Natural killer cell (primary cell): Measurements from ENCODE around the gene ARL4C. TPM values are rescaled to one million over a fixed set of nuclear protein-coding genes. Genes with fewer than 3 reads are reported as not detected.

ENCODE experiments used
- ATAC-seq, 3 donors: fragments of 150-1000 bp in 2 of 3; fragments of 200-7000 bp in 1 of 3; cut with Tn5 transposase; 1 replicate in 1 of 3; 2 replicates in 2 of 3; pipeline ENCODE4 v1.10.0; 2021; ENCODE audit warnings: mild to moderate bottlenecking in 2 of 3, moderate library complexity in 2 of 3
- DNase-seq, 2 donors: peaks; one replicate each; pipeline versions ENCODE4 v3.0.0 to v3.0.0-alpha.2; 2013 to 2021; ENCODE audit warnings: mixed read lengths in 1 of 2
- H3K27ac ChIP-seq: one replicate; pipeline ENCODE4 v1.5.1; 2013; ENCODE audit warnings: mild to moderate bottlenecking, low read length
- H3K27me3 ChIP-seq: one replicate; pipeline ENCODE4 v1.6.1; 2013; ENCODE audit warnings: low read length; ENCODE audit not compliant: control insufficient read depth, insufficient read depth
- H3K36me3 ChIP-seq: one replicate; pipeline ENCODE4 v1.6.1; 2013; ENCODE audit warnings: low read length; ENCODE audit not compliant: control insufficient read depth, insufficient read depth
- H3K4me1 ChIP-seq: one replicate; pipeline ENCODE4 v1.6.1; 2013; ENCODE audit warnings: low read length; ENCODE audit not compliant: control insufficient read depth, insufficient read depth
- H3K4me3 ChIP-seq: one replicate; pipeline ENCODE4 v1.5.1; 2013; ENCODE audit warnings: low read length
- H3K9me3 ChIP-seq: one replicate; pipeline ENCODE4 v1.6.1; 2013; ENCODE audit warnings: low read length; ENCODE audit not compliant: control insufficient read depth, insufficient read depth
- H3K27ac Mint-ChIP-seq, 2 donors: one replicate each; pipeline ENCODE4 v1.8.0; 2022; ENCODE audit warnings: mild to moderate bottlenecking in 2 of 2, mixed read lengths in 2 of 2, moderate library complexity in 1 of 2
- H3K27me3 Mint-ChIP-seq, 2 donors: one replicate each; pipeline ENCODE4 v1.8.0; 2022; ENCODE audit warnings: low read depth in 2 of 2, mixed read lengths in 2 of 2
- H3K36me3 Mint-ChIP-seq: one replicate; pipeline ENCODE4 v1.8.0; 2022; ENCODE audit warnings: mixed read lengths
- H3K4me1 Mint-ChIP-seq, 2 donors: one replicate each; pipeline ENCODE4 v1.8.0; 2022; ENCODE audit warnings: mixed read lengths in 2 of 2
- H3K4me3 Mint-ChIP-seq: one replicate; pipeline ENCODE4 v1.8.0; 2022; ENCODE audit warnings: mild to moderate bottlenecking, moderate library complexity, mixed read lengths
- H3K9me3 Mint-ChIP-seq, 2 donors: one replicate each; pipeline ENCODE4 v1.8.0; 2022; ENCODE audit warnings: mixed read lengths in 2 of 2
- CTCF ChIP-seq: fragments of 200-600 bp; IDR thresholded peaks from one replicate; pipeline ENCODE4 v1.8.0; 2022; ENCODE audit warnings: antibody characterized with exemption
- WGBS: methylation state at CpG from one replicate; pipeline ENCODE4 v1.1.7; 2013; ENCODE audit warnings: missing lambda C conversion rate; ENCODE audit not compliant: insufficient coverage; 5-methylcytosine and 5-hydroxymethylcytosine counted together
- intact Hi-C: fragments of 100-400 bp; cut with micrococcal nuclease; formaldehyde crosslinking; loops from one replicate; pipeline ENCODE4 v1.14.2; 2022
- total RNA-seq, 4 donors: library from RNA; stranded (reverse); fragments of 120-200 nt in 1 of 4; gene quantifications; one replicate each; pipeline versions ENCODE4 v1.2.3 to v1.2.4, GENCODE V29; 2013 to 2022

The ARL4C gene
- total RNA-seq, 3 donors from 2014 or later (not counting 1 experiment from before 2014, with no cell fraction given): 492 to 756 (median 664) TPM

DNA sequence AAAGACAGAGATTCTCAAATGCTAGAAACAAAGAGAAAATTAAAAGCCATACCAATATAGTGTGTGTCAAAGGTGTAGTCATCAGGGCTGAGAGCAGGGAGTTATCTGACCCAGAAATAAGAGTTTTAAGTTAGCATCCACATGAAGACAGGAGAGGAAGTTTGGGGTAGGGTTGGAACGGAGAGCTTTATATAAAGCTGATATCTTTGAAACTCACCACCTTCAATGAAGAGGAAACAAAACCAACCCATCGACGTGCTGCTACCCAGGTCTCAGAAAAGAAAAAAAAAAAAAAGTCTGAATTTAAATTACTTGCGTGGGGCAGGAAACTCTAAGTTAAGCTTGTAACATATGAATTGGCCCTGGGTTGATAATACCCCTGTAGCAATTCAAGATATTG lies 42.4 kb downstream of the ARL4C start:
- H3K27me3 Mint-ChIP-seq: no peaks in the 10 kb centered on the region
- H3K9me3 Mint-ChIP-seq: no peaks in the 10 kb centered on the region
- Histone ChIP-seq H3K27me3 (no peaks in the 10 kb centered on the region), H3K36me3 (no peaks in the 10 kb centered on the region), H3K27ac (peak overlapping the region; percentile 64), H3K9me3 (no peaks in the 10 kb centered on the region), H3K4me3 (peak overlapping the region; percentile 15), H3K4me1 (peaks cover 32% of the 10 kb centered on the region)
- intact Hi-C loops: no loop called here
- H3K27ac Mint-ChIP-seq: peak overlapping the region; percentile 87 to 90
- DNase-seq (peak in 1 of 2 donors; percentile 82), ATAC-seq (peak; percentile 67 to 81 (median 70))
- 33% methylated on average over 1 of the region's 4 CpGs for WGBS
- TF ChIP-seq CTCF: no peak
- peaks cover 68 to 83% of the 10 kb centered on the region in 2 donors for H3K4me1 Mint-ChIP-seq
- peak overlapping the region; percentile 82 for H3K4me3 Mint-ChIP-seq
- H3K36me3 Mint-ChIP-seq: peaks cover 8% of the 10 kb centered on the region

- Histone ChIP-seq H3K36me3 (no peaks in the 10 kb centered on the region), H3K27ac (no peak overlapping the region), H3K4me3 (no peak overlapping the region), H3K27me3 (no peaks in the 10 kb centered on the region), H3K9me3 (no peaks in the 10 kb centered on the region), H3K4me1 (peaks cover 29% of the 10 kb centered on the region)
- peak in 1 of 2 donors; percentile 60 for DNase-seq
- WGBS: 82% methylated on average over 5 of the region's 5 CpGs
- no peak for TF ChIP-seq CTCF
- Mint-ChIP-seq H3K36me3 (peaks cover 8% of the 10 kb centered on the region), H3K4me3 (peak overlapping the region; percentile 82), H3K4me1 (peaks cover 61 to 77% of the 10 kb centered on the region in 2 donors), H3K9me3 (no peaks in the 10 kb centered on the region), H3K27ac (peak overlapping the region; percentile 87 to 90), H3K27me3 (no peaks in the 10 kb centered on the region)
- peak in 2 of 3 donors; percentile 36 to 40 for ATAC-seq
- intact Hi-C loops: no loop called here
Observed at GRCh38 chr2:234453216-234453615, 43.7 kb downstream of the ARL4C start.

DNA sequence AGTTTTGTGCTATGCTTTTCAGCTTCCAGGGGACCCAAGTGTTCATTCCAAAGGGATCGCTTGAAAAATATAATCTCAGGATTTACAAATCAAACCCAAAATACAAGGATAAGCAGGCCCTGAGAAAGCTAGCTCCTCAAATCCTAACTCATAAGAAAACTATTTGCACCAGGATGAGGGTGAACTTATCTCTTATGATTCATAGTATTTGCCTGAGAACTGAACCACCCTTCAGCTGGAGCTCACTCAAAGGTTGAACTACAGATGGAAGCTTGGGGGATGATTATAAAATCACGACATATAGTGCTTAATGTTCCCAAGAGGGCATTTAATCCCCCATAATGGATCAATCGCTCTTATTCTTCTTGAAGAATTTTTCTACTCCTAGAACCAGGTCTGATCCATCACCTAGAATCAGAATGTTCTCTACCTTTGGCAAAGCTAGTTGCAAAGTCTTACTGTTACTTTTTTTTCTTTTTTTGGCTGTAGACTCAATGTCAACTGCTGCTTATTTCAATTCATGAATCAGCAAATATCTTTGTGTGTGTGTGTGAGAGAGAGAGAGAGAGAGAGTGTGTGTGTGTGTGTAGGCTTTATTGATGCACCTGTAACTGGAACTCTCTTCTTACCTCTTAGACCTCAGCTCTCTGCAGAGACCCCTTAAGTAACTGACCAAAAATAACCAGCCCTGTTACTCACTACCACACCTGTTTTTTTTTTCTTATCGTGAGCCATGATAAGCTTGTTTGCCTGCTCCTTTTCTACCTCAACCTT lies 44.8 kb downstream of the ARL4C start:
- Mint-ChIP-seq H3K27me3 (no peaks in the 10 kb centered on the region), H3K4me3 (peak overlapping the region; percentile 82), H3K27ac (peak overlapping the region; percentile 87 to 90), H3K9me3 (no peaks in the 10 kb centered on the region), H3K4me1 (peaks cover 73 to 83% of the 10 kb centered on the region in 2 donors), H3K36me3 (peaks cover under 1% of the 10 kb centered on the region)
- 86% methylated on average over 4 of the region's 4 CpGs for WGBS
- intact Hi-C loops: no loop called here
- no peak overlapping the region for H3K27ac ChIP-seq
- no peaks in the 10 kb centered on the region for H3K27me3 ChIP-seq
- ATAC-seq: peak in 1 of 3 donors; percentile 27
- no peaks in the 10 kb centered on the region for H3K9me3 ChIP-seq
- no peak for TF ChIP-seq CTCF
- peaks cover 40% of the 10 kb centered on the region for H3K4me1 ChIP-seq
- DNase-seq: peak in 1 of 2 donors; percentile 53
- H3K4me3 ChIP-seq: no peak overlapping the region
- no peaks in the 10 kb centered on the region for H3K36me3 ChIP-seq
